GM18507 (cell line): Measurements from ENCODE around the gene KRT4.

Experiments used
- DNase-seq: peaks from one replicate; pipeline ENCODE4 v3.0.0; 2011; ENCODE audit warnings: low read depth; ENCODE audit not compliant: insufficient read length; ENCODE audit errors: extremely low spot score
- FAIRE-seq: peaks from 2 replicates; lab custom pipeline; 2011; peaks lifted over from hg19 to GRCh38; lab: Jason Lieb, UNC

The KRT4 gene

DNA sequence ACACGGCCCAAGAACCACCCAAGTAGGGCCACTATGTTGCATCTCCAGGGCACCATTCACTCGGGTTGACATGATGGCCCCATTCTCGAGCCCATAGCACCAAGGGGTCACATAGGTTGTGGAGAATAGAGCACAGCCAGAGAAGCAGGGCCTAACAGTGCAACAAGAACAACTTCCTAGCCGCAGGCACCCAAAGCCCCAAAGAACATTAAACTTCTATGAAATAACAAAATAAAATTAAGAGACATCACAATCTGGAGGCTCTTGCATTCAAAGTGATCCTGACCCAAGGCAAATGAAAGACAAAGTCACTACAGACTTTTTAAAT is 1.9 kb downstream of the KRT4 start:
- FAIRE-seq (no peak), DNase-seq (no peak)

DNA sequence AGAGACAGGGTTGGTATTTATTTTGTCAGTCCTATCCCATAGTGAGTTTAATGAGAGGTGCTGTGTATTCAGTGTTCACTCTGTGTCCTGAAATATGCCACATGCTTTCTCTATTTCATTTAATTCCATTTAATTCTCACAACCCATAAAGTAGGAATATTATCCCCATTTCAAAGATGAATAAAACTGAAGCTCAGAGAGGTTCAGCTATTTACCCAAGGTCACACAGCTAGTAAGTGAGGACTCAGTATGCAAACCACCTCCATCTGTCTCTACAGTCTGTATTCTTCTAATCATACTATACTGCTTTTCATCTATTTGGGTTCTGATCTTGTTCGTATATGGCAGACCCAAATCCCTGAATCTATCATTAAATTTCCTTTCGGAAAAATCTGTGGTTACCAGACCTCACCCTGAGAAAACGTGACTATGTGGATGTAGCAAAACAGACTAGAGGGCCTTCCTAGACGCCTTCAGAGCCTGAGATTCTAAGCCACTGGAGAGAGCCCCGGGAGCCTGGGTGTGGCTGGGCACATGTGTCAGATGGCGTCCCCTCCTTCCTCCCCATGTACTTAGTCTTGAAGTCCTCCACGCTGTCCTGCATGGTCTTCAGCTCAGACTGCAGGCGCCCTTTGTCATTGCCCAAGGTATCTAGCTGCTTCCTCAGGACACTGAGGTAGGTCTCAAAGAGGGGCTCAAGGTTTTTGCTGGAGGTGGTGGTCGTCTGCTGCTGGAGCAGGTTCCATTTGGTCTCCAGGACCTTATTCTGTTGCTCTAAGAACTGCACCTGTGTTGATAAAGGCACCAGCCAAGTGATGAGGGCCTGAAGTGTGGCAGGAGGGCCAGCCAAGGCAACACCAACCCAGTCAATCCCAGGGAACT is 2.5 kb downstream of the KRT4 start:
- FAIRE-seq (no peak), DNase-seq (no peak)

DNA sequence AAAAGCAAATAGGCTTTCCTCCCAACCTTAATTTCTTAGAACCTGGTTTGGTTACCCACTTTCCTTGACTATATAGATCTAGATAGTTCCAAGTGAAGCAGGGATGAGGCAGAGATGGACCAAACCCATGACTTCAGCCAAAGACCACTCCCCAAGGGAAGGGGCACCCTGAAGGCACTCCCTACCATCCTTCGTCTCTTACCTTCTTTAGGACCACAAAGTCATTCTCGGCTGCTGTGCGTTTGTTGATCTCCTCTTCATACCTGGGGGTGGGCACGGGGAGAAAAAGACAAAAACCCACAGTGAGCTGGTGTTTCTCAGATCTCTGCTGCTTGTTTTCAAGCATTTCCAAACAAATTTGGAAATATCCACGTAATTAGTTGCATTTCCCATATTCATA is 3.4 kb downstream of the KRT4 start:
- DNase-seq (no peak), FAIRE-seq (no peak)

- no peak for DNase-seq
- FAIRE-seq = no peak
Observed at GRCh38 chr12:52809166-52809565, 4.8 kb downstream of the KRT4 start.

- FAIRE-seq (no peak), DNase-seq (no peak)
Observed at GRCh38 chr12:52808573-52809160, 5.2 kb downstream of the KRT4 start.

- FAIRE-seq (no peak), DNase-seq (no peak)
Observed at GRCh38 chr12:52807544-52808470, 6.1 kb downstream of the KRT4 start.

- FAIRE-seq = no peak
- DNase-seq = no peak
Observed at GRCh38 chr12:52806821-52807543, 6.9 kb downstream of the KRT4 start.

DNA sequence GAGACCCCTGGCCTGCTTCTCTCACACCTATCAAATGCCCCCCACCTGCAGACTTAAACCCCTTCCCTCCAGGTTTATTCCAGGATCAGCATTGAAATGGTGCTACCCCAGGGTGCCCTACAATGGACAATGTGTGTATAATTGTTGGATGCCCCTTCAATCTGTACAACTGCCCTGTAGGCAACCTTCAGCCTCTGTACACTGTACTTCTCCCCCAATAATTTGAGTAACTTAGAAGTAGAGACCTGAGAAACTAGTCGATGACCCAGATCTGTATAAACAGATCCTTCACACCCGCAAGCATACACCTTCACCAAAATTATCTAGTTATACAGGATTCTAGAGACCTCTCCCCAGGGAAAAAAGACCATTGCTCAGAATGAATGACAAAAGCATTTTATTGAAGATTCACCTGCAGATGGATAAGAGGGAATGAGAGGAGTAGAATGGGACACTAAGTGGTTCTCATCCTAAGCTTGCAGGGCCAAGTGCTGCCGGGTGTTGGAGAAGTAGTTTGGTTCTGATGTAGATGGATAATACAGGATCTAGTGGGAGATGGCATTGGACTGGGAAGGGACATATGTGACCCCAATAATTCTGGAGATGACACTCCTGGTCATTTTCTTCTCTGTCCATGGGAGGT is 7.6 kb downstream of the KRT4 start:
- FAIRE-seq = no peak
- no peak for DNase-seq

DNA sequence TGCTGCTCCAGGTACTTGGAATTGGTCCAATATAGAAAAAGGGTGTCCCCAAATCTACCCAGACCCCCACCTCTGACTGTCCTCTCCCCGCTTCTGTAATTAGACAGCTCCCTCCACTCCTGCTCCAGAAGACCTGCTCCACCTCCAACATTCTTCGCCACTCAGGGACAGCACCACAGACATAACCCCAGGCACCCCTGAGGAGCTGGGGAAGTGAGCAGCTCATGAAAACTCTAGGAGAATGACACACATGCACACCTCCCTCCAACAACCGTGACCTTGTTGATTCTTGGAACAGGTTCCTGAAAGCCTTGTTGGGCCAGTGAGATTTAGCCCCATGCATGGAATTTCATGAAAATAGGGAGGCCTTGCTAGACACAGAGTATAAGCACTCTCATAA is 8.2 kb downstream of the KRT4 start:
- no peak for FAIRE-seq

DNA sequence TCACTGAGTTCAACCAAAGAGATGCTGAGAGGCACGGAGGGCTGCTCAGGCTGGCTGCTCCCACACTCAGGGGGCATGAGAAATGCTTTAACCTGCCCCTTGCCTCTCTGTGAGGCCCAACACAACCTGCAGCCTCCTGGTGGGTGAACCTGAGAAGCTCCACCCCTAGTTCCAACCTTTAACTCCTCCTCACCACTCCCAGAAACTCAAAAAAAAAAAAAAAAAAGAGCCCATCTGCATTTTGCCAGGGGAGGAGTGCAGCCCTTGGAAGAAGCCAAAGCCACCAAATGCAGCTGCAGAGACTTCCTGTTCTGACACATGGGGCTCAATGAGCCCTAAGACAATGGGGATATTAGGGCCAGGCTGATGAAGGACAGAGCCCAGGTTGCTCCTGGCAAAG is 8.9 kb downstream of the KRT4 start:
- no peak for DNase-seq

More for the DNA sequence above, 8.2 kb downstream of the KRT4 start:
- no peak for DNase-seq

GRCh38 chr12:52802442-52802841 is 11.5 kb downstream of the KRT4 start:
- DNase-seq (no peak), FAIRE-seq (no peak)

More for the DNA sequence above, 8.9 kb downstream of the KRT4 start:
- no peak for FAIRE-seq

DNA sequence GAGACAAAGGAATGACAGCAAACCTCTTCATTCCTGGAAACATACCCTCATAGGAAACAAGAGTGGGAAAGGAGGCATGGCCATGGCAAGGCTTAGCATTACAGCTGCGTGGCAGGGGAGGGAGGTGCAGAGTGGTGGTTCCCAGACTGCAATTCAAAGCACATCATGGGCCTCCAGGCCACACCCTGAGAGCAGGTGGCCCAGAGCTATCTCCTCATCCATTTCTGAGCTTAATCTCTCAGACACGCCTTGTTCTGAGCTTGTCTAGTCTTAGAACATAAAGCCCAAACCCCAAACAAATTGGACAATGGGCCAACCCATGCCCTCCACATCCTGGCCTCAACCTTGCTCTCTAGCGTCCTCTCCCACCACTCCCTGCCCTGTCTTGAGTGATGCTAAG is 12.1 kb downstream of the KRT4 start:
- DNase-seq = no peak
- no peak for FAIRE-seq

- DNase-seq = no peak
- no peak for FAIRE-seq
Observed at GRCh38 chr12:52800259-52800917, 13.5 kb downstream of the KRT4 start.

DNA sequence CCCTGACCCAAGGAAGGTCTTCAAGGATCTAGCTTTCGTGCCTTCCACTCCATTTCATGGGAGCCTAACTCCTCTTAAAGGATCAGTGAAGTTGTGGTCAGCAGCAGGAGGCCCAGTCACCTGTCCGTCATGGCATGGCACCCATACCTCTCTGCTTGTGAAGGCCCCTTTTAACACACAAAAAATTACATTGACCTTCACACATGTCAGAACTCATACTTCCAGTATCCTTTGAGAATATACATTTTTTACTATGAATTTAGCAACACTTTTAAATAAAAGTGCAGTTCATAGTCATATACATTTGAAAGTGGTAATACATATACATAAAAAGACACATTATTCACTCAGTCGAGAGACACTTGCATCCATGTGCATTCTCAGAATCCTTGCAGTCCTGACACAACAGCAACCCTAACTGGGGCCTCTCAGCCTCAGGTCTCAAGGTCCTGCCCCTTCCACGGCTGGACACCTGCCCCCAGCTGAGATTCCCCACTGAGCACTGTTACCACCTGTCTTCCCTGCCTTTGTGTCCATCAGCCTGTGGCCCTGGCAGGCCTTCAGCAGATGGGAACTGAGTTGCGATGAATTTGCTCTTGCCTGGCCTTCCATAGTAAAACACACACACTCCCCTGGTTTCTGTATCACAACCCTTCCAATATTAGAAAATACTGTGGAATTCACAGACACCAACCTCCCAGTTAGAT is 14.3 kb downstream of the KRT4 start:
- DNase-seq (no peak), FAIRE-seq (no peak)

- DNase-seq = no peak
- FAIRE-seq = no peak
Observed at GRCh38 chr12:52798671-52799504, 15.0 kb downstream of the KRT4 start.

DNA sequence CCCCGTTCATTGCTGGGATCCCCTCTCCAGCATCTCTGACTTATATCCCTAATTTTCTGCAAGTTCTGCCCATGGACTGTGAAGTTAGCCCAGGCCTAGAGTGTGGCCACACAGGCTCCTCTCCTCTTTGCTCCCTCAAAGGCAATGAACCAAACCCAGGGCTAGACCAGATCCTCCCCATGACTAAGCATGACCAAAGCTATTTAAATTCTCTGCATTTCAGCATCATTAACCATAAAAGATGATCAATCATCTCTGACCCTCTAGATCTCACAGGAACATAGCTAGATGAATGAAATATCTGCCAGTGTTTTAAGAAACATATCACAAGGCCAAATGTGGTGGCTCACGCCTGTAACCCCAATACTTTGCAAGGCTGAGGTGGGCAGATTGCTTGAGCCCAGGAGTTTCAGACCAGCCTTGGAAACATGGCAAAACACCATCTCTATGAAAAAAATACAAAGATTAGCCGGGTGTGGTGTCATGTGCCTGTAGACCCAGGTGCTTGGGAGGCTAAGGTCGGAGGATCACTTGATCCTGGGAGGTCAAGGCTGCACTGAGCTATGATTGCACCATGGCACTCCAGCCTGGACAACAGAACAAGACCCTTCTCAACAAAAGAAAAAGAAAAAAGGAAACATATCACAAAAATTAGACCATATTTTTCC is 15.8 kb downstream of the KRT4 start:
- DNase-seq (no peak), FAIRE-seq (no peak)

DNA sequence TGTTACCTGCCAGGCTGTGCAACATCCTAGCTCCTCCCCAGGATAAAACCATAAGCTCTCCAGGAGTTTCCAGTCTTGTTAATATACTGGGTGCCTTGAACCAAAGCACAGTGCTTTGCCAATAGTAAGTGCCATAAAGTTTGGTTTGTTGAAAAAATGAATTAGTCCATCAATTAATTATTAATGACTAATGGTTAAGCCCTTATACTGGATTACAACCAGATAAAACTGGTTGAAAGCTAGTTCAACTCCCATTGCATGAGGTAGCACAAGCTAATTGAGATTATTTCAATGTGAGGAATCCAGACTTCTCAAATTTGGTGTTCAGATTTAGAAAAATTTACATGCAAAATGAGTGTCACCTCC is 16.4 kb downstream of the KRT4 start:
- DNase-seq = no peak
- no peak for FAIRE-seq
